GM19395 (cell line): Measurements from ENCODE around the gene MTCL3.

Source experiments
- ATAC-seq: cut with Tn5 transposase; IDR thresholded peaks from one replicate; pipeline ENCODE4 v1.9.1; 2021; ENCODE audit warnings: mild to moderate bottlenecking, moderate library complexity; ENCODE audit not compliant: unreplicated experiment

The MTCL3 gene

GRCh38 chr6:127515794-127516661 lies 3.1 kb downstream of the MTCL3 start:
- ATAC-seq: peak; percentile 74

GRCh38 chr6:127515234-127515793 lies 3.8 kb downstream of the MTCL3 start:
- ATAC-seq: no peak

DNA sequence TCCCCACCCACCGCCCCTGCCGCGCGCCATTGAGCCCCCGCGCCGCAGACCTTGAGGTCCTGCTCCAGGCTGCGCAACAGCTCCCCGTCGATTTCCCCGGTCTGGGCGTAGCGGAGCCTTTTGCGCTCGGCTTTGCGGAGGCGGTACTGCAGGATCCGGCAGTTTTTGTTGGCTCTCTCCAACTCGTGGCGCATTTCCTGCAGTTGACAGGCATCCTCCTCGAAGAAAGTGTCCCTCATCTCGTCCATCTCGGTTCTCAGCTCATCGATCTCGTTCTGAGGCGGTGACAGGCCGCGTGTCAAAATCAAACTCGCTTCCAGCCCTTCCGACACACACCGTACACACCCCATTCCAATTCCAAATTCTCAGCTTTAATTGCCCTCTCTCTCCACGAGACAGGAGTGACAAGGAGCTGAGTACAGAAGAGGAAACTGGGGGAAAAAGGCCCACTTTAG lies 4.3 kb downstream of the MTCL3 start:
- ATAC-seq: no peak

GRCh38 chr6:127514179-127514772 lies 4.9 kb downstream of the MTCL3 start:
- ATAC-seq: no peak

GRCh38 chr6:127513425-127513824 lies 5.7 kb downstream of the MTCL3 start:
- no peak for ATAC-seq

DNA sequence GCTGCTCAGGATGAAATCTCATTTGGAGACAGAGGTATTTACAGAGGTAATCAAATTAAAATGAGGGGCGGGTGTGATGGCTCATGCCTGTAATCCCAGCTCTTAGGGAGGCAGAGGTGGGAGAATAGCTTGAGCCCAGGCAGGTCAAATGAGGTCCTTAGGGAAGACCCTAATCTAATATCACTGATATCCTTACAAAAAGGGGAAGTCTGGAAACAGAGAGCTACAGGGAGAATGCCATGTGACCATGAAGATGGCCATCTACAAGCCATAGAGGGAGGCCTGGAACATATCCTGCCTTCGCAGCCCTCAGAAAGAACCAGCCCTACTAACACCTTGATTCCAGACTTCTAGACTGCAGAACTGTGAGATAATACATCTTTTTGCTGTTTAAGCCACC lies 8.3 kb downstream of the MTCL3 start:
- ATAC-seq: no peak

DNA sequence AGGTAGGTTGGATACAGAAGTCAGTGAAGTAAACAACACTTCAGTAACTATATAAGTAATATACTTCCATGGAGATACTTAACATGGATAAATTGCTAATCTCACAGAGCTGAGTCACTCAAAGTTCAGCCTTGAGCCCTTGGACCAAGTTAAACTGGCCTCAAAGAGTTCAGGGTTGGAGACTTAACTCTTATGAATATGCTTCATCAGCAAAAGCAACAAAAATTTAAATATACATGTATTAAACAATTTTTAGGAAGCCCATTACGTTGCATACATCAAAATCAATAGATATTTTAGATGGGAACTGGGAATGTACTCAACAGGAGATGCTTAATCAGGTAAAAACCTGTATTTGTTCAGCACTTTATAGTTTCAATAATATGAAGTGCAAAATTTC lies 12.2 kb downstream of the MTCL3 start:
- no peak for ATAC-seq

DNA sequence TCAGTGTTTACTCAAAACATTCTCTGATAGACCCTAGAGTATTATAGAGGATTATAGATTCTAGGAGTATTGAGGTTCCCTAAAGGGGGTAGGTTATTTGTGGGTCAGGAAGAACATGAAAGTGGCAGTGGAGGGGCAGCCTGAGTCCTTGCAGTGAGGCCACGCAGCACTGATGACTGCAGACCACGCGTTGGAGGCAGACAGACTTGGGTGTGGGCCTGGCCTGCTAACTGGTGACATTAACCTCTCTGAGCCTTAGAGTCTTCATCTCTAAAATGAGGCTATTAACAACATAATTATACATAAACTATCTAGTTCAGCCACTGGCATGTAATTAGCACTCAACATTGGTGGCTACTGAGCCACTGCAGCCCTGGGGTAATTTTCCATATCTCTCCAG lies 16.1 kb downstream of the MTCL3 start:
- no peak for ATAC-seq

DNA sequence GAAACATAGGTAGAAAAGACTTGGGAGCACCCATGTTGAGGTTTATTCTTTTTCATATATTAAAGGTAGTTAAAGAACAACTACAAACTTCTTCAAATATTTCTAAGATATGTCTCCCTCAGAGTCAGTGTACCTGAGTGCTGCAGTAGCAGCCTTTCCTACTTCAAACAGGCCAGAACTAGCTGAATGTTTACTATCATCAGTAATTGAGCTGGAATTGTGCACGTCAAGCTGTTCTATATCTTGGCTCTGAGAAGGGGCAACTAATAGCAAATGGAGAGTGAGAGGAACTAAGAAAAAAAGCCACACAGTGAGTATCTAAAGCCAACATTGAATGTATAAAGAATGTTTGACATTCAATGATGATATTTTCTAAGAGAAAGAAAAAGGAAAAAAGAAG lies 21.7 kb downstream of the MTCL3 start:
- no peak for ATAC-seq

GRCh38 chr6:127496471-127496870 lies 22.7 kb downstream of the MTCL3 start:
- ATAC-seq: no peak

DNA sequence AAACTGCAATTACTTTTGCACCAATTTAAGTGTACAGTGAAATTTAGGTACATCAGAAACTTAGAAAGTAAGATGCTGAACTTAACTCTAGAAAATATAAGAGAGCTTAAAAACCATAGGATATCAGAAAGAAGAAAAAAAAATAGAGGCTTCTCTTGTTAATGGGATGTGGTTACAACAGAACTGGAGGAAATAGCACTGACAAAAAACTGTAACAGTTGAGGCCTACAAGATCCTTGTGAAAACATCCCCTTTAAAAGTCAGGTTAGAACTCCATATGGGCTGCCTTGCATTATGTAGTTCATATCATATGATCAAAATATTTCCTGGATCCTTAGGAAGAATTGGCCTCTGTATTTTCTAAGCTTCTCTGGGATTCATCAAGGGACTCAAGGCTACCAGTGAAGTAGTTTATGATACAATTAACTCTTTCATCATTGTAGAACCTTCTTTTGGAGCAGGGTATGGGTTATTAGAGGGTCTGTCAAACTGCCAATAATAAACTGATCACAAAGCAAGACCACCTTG lies 24.8 kb downstream of the MTCL3 start:
- no peak for ATAC-seq

DNA sequence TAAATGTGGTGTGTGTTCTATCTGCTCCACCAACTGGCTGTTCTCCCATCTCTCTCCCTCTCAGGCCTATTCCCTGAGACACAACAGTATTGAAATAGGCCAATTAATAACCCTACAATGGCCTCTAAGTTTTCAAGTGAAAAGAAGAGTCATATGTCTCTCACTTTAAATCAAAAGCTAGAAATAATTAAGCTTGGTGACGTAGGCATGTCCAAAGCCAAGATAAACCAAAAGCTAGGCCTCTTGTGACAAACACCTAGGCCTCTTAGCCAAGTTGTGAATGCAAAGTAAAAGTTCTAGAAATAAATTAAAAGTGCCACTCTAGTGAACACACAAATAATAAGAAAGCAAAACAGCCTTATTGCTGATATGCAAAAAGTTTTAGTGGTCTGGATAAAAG lies 29.9 kb downstream of the MTCL3 start:
- no peak for ATAC-seq

- no peak for ATAC-seq
Measured at GRCh38 chr6:127486934-127487333, 32.2 kb downstream of the MTCL3 start.

DNA sequence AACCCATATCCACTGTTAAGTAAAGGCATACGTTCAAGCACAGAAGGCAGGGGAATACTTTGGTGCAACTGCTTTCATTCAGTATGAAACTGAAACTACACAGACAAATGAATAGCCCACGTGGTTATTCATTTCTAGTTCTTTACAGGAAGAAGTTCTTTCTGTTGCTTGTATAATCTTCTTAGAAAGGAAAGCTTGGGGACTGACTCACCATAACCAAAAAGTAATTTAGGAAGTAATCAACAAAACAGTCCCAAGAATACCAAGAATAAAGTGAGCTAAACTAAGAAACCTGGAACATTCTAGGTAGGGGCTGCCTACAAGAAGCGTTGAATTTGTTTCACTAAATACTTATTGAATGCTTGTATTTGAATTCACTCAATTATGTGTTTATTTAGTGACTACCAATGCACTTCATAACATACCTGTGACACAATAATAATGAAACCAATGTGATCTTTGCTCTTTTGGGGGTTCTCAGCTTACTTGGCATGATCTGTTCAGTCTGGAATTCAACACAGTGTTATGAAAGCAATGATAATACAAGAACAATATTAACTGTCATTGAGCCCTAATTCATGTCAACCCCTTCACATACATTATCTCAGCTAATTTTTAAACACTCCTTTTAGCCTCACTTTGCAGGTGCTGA lies 34.8 kb downstream of the MTCL3 start:
- ATAC-seq: peak; percentile 100

DNA sequence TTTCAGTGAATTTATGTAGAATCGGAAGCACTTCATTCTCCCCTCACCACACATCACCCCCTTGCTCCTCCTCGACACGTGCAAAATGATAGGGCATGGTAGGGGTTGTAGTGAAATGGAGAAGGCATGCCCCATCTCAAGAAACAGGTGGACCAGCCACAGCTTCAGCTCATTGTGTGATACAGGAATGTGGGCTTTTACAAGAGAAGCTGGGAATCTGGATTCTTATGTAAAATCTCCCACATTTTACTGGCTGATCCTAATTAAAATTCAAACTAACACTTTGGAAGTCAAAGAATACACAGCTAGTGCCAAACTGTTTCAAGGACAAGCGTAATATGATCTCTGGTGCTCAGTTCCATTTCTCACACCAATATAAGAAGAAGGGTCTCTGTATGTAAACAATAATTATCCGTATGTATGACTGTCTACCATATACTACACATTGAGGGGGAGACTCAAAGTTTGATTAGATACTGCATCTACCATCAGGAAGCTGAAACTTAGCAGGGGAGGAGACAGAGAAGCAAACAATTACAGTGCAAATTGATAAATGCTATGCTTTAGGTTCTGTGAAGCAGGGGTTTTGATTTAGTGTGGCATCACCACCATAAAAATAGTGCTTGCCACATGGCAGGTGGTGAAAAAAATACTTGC lies 35.6 kb downstream of the MTCL3 start:
- peak; percentile 32 for ATAC-seq

GRCh38 chr6:127482325-127482724 lies 36.8 kb downstream of the MTCL3 start:
- no peak for ATAC-seq

GRCh38 chr6:127481628-127482027 lies 37.5 kb downstream of the MTCL3 start:
- ATAC-seq: no peak

GRCh38 chr6:127481111-127481510 lies 38.0 kb downstream of the MTCL3 start:
- ATAC-seq: no peak

- no peak for ATAC-seq
Measured at GRCh38 chr6:127477658-127478057, 41.5 kb downstream of the MTCL3 start.

DNA sequence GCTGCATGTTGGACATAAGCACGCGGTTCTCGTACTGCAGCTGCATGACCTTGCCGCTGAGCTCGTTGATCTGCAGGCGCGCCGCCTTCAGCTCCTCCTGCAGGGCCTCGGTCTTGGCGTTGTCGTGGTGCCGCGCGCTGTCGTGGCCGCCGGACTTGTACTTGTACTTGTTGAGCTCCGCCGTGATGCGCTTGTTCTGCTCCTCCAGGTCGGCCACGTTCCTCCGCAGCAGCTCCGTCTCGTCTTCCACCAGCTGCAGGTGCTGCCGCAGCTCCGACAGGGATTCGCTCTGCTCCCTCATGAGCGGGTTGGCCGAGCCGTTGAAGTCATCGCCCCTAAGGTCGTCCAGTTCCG lies 43.3 kb downstream of the MTCL3 start:
- ATAC-seq: no peak
